Rectal smooth muscle tissue (tissue), 1 donor: ENCODE results near the gene ATG16L1.

Experiments
- H3K27ac ChIP-seq: one replicate; pipeline ENCODE4 v1.7.0; 2013; ENCODE audit warnings: low read depth, low read length, inconsistent platforms
- H3K27me3 ChIP-seq: one replicate; pipeline ENCODE4 v1.7.0; 2013; ENCODE audit warnings: low read length; ENCODE audit not compliant: control insufficient read depth, insufficient read depth
- H3K36me3 ChIP-seq: one replicate; pipeline ENCODE4 v1.7.0; 2013; ENCODE audit warnings: low read length; ENCODE audit not compliant: control insufficient read depth, insufficient read depth
- H3K4me1 ChIP-seq: one replicate; pipeline ENCODE4 v1.7.0; 2013; ENCODE audit warnings: low read length; ENCODE audit not compliant: control insufficient read depth, insufficient read depth
- H3K4me3 ChIP-seq: one replicate; pipeline ENCODE4 v1.7.0; 2013; ENCODE audit warnings: low read length
- H3K9ac ChIP-seq: one replicate; pipeline ENCODE4 v1.7.0; 2013; ENCODE audit warnings: low read length

ATG16L1 gene

DNA sequence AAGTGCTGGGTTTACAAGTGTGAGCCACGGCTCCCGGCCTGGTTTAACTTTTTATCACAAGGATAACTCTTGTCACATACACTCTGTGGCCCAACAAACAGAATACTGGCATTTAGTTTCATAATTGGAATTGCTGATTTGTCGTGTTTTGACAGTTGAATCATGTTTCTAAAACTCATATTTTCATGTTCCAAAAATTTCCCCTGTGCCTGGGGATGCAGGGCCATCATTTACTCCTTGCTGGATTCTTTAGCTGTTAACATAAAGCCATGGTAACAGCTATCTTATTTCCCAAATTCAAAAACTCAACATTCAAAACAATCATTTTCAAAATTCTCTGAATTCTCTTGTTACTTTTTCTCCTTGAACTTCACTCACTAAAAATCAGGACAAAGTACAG is 16.5 kb upstream of the ATG16L1 start:
- Histone ChIP-seq H3K27me3 (no peaks in the 10 kb centered on the region), H3K4me1 (no peaks in the 10 kb centered on the region), H3K27ac (no peak overlapping the region), H3K36me3 (no peaks in the 10 kb centered on the region), H3K4me3 (no peak overlapping the region), H3K9ac (no peak overlapping the region)

DNA sequence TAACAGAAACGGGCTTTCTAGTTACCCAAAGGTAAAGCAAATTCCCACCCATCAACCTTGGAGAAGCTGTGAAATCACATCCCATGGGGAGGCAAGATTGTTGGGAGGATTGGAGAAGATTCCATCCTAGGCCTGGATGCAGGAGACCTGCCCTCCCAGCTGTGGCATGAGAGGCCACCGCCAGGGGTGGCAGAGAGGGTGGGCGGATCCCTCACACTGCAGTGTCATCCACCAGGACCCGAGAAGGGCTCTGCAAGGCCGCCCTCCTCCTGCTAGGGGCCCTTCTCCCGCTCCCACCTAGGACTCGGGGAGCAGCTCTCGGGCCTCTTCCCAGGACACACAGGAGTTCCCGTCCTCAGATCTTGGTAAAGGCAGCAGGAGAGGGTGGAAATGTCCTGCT is 15.5 kb upstream of the ATG16L1 start:
- Histone ChIP-seq H3K36me3 (no peaks in the 10 kb centered on the region), H3K4me3 (no peak overlapping the region), H3K27ac (no peak overlapping the region), H3K9ac (no peak overlapping the region), H3K4me1 (no peaks in the 10 kb centered on the region), H3K27me3 (no peaks in the 10 kb centered on the region)

DNA sequence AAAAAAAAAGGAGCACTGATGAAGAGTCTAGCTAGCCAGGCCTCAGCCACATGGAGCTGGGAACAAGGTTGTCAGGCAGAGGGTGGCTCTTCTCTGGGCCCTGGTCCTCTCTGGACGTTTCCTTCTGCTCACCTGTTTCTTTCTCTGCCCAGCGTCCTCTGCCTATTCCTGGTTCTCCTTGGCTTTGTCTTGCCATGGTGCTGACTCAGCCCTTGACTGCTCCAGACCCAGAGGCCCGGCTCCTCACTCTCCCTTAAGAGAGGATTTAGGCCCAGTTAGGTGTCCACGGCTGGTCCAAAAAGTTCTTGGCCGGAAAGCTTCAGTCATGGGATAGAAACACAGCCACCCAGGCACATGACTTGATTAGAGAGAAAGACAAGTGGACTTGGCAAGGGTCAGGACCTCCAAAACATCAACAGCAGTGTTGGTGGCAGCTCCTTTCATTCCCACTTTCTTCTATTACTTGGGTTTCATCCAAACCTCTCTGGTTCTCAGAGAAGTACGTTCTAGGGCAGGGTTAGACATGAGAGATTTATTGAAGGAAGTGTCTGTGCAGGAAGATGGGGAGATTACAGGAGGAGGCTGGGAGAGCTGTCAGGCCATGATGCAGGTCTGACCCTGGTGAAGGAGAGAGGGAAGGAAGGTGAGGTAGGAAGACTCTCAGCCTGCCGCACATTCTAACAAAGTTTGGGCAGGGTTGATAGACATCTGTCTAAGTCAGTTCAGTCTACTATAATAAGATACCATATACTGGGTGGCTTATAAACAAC is 14.5 kb upstream of the ATG16L1 start:
- no peak overlapping the region for H3K4me3 ChIP-seq
- H3K9ac ChIP-seq = no peak overlapping the region
- H3K4me1 ChIP-seq = no peaks in the 10 kb centered on the region
- H3K27me3 ChIP-seq = no peaks in the 10 kb centered on the region
- no peaks in the 10 kb centered on the region for H3K36me3 ChIP-seq
- no peak overlapping the region for H3K27ac ChIP-seq

DNA sequence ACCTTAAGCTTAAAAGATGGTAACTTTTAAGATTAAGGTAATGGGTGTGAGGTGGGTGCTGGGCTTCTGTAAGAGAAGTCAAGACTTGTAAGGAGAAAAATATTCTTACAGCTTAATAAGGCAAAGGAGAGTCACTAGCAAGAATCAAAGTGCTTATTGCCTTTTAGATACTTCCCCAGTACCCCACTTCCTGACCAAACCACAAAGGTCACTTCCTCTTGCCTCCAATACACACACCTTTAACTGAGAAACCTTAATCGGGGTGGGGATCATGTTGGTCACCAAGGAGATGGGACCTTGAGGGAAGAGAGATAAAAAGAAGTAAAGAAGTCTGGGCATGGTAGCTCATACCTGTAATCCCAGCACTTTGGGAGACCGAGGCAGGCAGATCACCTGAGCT is 10.6 kb upstream of the ATG16L1 start:
- H3K4me1 ChIP-seq = no peaks in the 10 kb centered on the region
- no peak overlapping the region for H3K27ac ChIP-seq
- no peaks in the 10 kb centered on the region for H3K27me3 ChIP-seq
- no peak overlapping the region for H3K4me3 ChIP-seq
- H3K36me3 ChIP-seq = no peaks in the 10 kb centered on the region
- no peak overlapping the region for H3K9ac ChIP-seq

DNA sequence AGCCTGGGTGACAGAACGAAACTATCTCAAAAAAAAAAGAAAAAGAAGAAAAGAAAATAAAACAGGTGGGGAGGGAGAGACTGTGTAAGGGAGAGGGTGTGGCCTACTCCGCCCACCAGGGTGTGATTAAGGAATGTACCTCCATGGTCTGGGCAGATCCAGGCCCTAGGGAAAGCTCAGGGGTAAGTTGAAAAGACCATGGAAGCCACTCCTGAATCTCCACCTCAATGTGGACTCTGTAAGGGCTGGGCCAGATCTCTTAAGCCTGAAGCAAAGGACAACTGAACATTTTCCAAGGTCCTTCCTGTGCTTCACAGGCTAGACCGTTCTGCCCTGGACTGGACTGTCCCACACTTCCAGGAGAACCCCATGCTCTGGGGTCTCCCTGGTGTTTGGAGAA is 9.7 kb upstream of the ATG16L1 start:
- H3K36me3 ChIP-seq = no peaks in the 10 kb centered on the region
- H3K9ac ChIP-seq = no peak overlapping the region
- no peak overlapping the region for H3K27ac ChIP-seq
- no peaks in the 10 kb centered on the region for H3K4me1 ChIP-seq
- H3K27me3 ChIP-seq = no peaks in the 10 kb centered on the region
- no peak overlapping the region for H3K4me3 ChIP-seq

DNA sequence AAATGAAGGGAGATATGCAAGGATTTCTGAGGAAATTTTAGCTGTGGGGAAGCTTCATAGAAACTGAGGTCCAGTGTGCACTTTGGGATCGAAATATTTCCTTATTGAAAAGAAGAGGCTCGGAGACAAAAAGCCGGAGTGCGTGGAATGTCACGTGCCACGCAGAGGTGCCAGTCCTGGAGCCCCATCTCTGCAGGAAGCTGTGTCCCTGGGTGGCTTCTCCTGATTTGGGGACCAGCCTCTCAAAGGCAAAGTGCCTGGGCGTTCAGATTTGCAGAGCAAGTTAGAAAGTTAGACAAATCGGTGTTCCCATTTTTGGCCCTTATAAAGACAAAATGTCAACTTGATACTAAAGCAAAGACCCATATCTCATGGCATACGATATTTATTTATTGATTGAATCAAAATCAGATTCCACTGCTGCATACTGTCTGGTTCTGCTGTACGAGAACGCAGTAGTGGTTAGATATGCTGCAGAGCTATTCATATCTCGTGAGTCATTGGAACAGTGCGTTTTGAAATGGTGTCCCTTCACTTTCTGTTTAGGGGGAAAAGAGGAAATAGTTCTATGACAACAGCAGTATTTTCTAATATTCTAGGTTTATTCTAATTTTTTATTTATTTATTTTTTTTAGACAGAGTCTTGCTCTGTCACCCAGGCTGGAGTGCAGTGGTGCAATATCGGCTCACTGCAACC is 9.1 kb upstream of the ATG16L1 start:
- Histone ChIP-seq H3K36me3 (no peaks in the 10 kb centered on the region), H3K27me3 (no peaks in the 10 kb centered on the region), H3K4me1 (no peaks in the 10 kb centered on the region), H3K27ac (no peak overlapping the region), H3K4me3 (no peak overlapping the region), H3K9ac (no peak overlapping the region)

DNA sequence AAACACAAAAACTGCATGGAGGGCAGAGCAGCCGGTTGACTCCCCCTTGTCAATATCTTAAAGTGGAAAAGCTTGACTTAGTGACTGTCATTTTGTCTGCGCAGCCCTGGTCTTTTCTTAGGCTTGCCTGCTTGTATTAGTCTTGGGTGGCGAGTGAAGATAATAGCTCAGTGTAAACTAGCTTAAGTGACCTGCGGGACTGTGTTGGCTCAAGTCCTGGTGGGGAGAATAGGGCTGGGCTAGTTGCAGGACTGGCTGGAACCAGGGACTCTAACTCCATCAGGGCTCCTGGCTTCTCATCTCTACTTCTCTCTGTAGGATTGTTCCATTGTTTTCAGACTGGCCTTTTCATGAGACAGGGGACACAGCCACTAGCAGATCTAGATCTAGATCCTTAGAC is 8.1 kb upstream of the ATG16L1 start:
- Histone ChIP-seq H3K27ac (no peak overlapping the region), H3K4me3 (no peak overlapping the region), H3K4me1 (no peaks in the 10 kb centered on the region), H3K9ac (no peak overlapping the region), H3K27me3 (no peaks in the 10 kb centered on the region), H3K36me3 (no peaks in the 10 kb centered on the region)

DNA sequence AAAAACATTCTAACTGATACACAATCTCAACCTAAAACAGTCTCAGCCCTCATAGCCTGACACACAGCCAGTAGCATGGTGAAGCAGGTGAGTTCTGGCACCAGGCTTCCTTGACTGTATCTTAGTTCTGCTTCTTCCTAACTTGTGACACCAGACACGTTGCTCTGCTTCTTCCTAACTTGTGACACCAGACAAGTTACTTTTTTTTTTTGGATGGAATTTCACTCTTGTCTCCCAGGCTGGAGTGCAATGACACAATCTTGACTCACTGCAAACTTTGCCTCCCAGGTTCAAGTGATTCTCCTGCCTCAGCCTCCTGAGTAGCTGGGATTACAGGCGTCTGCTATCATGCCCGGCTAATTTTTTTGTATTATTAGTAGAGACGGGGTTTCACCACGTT is 6.7 kb upstream of the ATG16L1 start:
- Histone ChIP-seq H3K9ac (no peak overlapping the region), H3K27ac (no peak overlapping the region)

DNA sequence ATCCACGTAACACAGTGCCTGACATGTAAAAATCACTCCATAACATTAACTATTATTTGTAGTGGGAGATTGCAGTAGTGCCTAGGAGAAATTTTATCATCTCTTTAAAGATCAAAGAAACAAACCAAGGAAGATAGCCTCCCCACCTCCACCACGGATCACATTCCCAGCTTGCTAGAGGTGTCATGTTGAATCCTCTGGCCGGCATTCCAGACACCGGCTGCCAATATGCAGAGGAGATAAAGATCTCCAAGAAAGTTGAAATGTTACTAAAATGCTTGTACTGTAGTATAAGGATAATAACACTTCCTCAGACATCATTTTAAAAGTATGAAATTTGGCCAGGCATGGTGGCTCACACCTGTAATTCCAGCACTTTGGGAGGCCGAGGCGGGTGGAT is 6.1 kb upstream of the ATG16L1 start:
- H3K27ac ChIP-seq = no peak overlapping the region
- no peak overlapping the region for H3K4me3 ChIP-seq
- H3K27me3 ChIP-seq = no peaks in the 10 kb centered on the region
- H3K4me1 ChIP-seq = no peaks in the 10 kb centered on the region
- H3K36me3 ChIP-seq = no peaks in the 10 kb centered on the region
- no peak overlapping the region for H3K9ac ChIP-seq

More for the DNA sequence above, 6.7 kb upstream of the ATG16L1 start:
- Histone ChIP-seq H3K4me3 (no peak overlapping the region), H3K36me3 (no peaks in the 10 kb centered on the region), H3K27me3 (no peaks in the 10 kb centered on the region), H3K4me1 (no peaks in the 10 kb centered on the region)

DNA sequence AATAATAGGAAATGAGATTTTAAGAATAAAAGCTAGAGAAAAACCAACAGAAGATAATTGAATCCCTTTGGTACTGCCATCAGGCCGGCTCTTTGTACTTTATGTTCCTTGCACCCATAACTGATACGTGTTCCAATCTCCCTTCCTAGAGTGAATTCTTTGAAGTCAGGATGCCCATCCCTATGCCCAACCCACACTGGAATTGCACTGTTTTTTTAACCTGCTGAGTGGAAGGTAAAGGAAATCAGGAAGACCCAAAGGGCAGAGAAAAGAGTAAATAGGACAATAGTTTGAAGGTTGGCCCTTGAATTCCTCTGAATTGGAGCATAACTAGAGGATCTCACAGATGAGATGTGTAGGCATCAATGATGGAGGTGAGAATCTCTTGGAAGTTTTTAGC is 4.4 kb upstream of the ATG16L1 start:
- H3K36me3 ChIP-seq = no peaks in the 10 kb centered on the region
- H3K27me3 ChIP-seq = no peaks in the 10 kb centered on the region
- no peak overlapping the region for H3K27ac ChIP-seq
- H3K4me3 ChIP-seq = no peak overlapping the region
- no peaks in the 10 kb centered on the region for H3K4me1 ChIP-seq
- H3K9ac ChIP-seq = no peak overlapping the region

DNA sequence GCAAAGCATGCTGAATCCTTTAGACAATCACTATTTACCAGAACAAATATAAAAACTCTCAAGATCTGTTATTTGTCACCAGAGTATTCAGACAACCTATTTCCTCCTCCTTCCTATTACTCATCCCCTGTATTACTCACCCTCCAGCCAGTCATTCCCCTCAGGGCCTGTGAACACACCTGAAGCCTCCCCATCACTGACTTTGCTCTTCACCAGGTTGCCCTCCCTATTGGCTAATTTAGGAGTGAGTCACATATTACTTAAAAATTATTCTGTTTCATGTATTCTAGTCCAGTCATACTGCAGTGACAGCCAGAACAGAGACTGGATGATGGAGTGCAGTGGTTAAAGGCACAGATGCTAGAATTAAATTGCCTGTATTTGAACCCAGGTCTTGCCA is 3.7 kb upstream of the ATG16L1 start:
- no peak overlapping the region for H3K4me3 ChIP-seq
- no peak overlapping the region for H3K9ac ChIP-seq
- no peaks in the 10 kb centered on the region for H3K36me3 ChIP-seq
- H3K27me3 ChIP-seq = no peaks in the 10 kb centered on the region
- no peak overlapping the region for H3K27ac ChIP-seq
- H3K4me1 ChIP-seq = peaks cover 3% of the 10 kb centered on the region

DNA sequence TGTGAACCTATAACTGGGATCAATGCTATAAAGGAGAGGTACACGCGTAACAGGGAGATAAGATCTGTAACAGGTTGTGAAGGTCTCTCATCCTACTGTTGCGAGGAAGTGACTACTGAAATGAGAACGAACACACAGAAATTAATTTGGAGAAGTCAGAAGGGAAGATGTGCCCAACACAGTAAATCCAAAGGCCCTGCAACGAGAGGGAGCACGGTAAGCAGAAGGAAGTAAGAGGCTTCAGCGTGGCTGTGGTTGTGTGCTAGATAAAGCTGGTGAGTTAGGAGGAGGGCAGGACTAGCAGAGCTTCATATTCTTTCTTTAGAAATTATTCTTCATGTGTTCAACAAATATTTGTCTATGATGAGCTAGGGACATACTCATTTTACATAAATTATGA is 2.5 kb upstream of the ATG16L1 start:
- Histone ChIP-seq H3K4me1 (peaks cover 5% of the 10 kb centered on the region), H3K27me3 (no peaks in the 10 kb centered on the region), H3K4me3 (no peak overlapping the region), H3K36me3 (no peaks in the 10 kb centered on the region), H3K27ac (no peak overlapping the region), H3K9ac (no peak overlapping the region)

DNA sequence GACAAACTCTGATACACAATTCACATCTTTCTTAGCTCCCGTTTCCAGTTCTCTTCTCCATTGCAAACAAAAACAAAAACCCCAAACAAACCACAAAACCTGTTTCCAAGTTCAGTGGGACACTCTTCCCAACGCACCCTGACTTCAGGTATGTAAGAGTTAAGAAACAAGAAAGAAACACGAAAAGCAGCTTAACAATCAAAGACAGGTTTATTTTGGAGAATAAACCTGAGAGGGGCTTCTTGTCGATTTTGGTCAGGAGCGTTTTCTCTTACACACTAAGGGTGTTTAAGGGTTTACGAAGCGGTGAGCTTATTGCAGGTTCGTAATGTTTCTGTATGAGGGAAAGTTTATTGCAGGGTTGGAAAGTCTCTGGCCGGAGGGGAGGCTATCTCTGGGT is 905 bp upstream of the ATG16L1 start:
- Histone ChIP-seq H3K27ac (no peak overlapping the region), H3K4me1 (peaks cover 5% of the 10 kb centered on the region), H3K4me3 (no peak overlapping the region), H3K9ac (no peak overlapping the region), H3K27me3 (no peaks in the 10 kb centered on the region), H3K36me3 (no peaks in the 10 kb centered on the region)
